Kidney (tissue), 14 donors: ENCODE measurements around the gene MBNL1. TPM values are rescaled to one million over a fixed set of nuclear protein-coding genes. Genes with fewer than 3 reads are reported as not detected.

Source experiments
- DNase-seq, 5 donors: peaks; one replicate each; pipeline ENCODE4 v3.0.0-alpha.2; 2013 to 2020
- FAIRE-seq: peaks from 2 replicates; lab custom pipeline; 2012; peaks lifted over from hg19 to GRCh38; lab: Jason Lieb, UNC
- H3K27ac ChIP-seq, 2 donors: one replicate each; pipeline ENCODE4 v1.7.0; 2013; ENCODE audit warnings: low read depth in 2 of 2, low read length in 2 of 2, inconsistent platforms in 1 of 2
- H3K27me3 ChIP-seq: one replicate; pipeline ENCODE4 v1.7.1; 2013; ENCODE audit warnings: low read length, inconsistent platforms; ENCODE audit not compliant: control insufficient read depth, insufficient read depth
- H3K36me3 ChIP-seq, 3 donors: one replicate each; pipeline versions ENCODE4 v1.7.0 to v1.7.1; 2013; ENCODE audit warnings: low read length in 3 of 3, control low read depth in 1 of 3, inconsistent platforms in 1 of 3; ENCODE audit not compliant: insufficient read depth in 3 of 3, control insufficient read depth in 2 of 3
- H3K4me1 ChIP-seq, 3 donors: one replicate each; pipeline versions ENCODE4 v1.7.0 to v1.7.1; 2013; ENCODE audit warnings: low read length in 3 of 3, inconsistent platforms in 1 of 3, low read depth in 1 of 3; ENCODE audit not compliant: control insufficient read depth in 2 of 3, insufficient read depth in 2 of 3
- H3K4me3 ChIP-seq, 3 donors: one replicate each; pipeline versions ENCODE4 v1.7.0 to v1.8.1; 2013; ENCODE audit warnings: low read length in 3 of 3, control low read depth in 1 of 3, inconsistent platforms in 1 of 3
- H3K9ac ChIP-seq, 3 donors: one replicate each; pipeline versions ENCODE4 v1.7.0 to v1.7.1; 2013; ENCODE audit warnings: low read length in 3 of 3, control low read depth in 1 of 3, inconsistent platforms in 1 of 3
- H3K9me3 ChIP-seq, 3 donors: one replicate each; pipeline versions ENCODE4 v1.7.0 to v1.7.1; 2013; ENCODE audit warnings: low read length in 3 of 3, control low read depth in 1 of 3, inconsistent platforms in 1 of 3; ENCODE audit not compliant: control insufficient read depth in 2 of 3, insufficient read depth in 1 of 3
- CTCF ChIP-seq: IDR thresholded peaks from 3 replicates; pipeline ENCODE4 v1.5.1; 2012; ENCODE audit warnings: mild to moderate bottlenecking, moderate library complexity, borderline replicate concordance; ENCODE audit not compliant: insufficient read depth; ENCODE audit errors: extremely low read depth
- intact Hi-C: fragments of 100-400 bp; cut with DNase I; formaldehyde crosslinking; loops from one replicate; pipeline ENCODE4 v1.11.1; 2022
- polyA plus RNA-seq: library from polyadenylated mRNA; stranded (reverse); fragments of 350-450 nt; fragmentation: Illumina TruSeq; extraction: RNeasy Lipid Tissue Mini Kit (QIAGEN cat#74804); gene quantifications from one replicate; pipeline ENCODE4 v1.2.3, GENCODE V29; 2014; ENCODE audit warnings: low read depth, low replicate concordance; ENCODE audit not compliant: insufficient read depth
- total RNA-seq: library from RNA; stranded (reverse); fragmentation: NEBNext Ultra II Directional; extraction: Animal tissue kit (Norgen Biotek cat#: 25700); gene quantifications from one replicate; pipeline ENCODE4 v1.2.1, GENCODE V29; 2021
- donor health status: control.
- donor health status: control.
- donor health status: control.
- donor health status: control.
- donor health status: control.
- donor health status: DM: yes; HTN: yes; CAD: no.
- donor health status: Normal renal cell carcinoma (clear cell type).

Gene MBNL1
- total and polyA plus RNA-seq, 2 donors from 2014 or later: 22.0 to 167 TPM

- H3K9ac ChIP-seq: peak overlapping the region; percentile 7 to 82 (median 60)
- peaks cover 0 to 18% (median 12%) of the 10 kb centered on the region in 3 donors for H3K4me1 ChIP-seq
- no peaks in the 10 kb centered on the region for H3K9me3 ChIP-seq
- peak overlapping the region; percentile 95 to 99 for H3K27ac ChIP-seq
- intact Hi-C loops: no loop called here
- FAIRE-seq: no peak
- H3K36me3 ChIP-seq: no peaks in the 10 kb centered on the region
- no peaks in the 10 kb centered on the region for H3K27me3 ChIP-seq
- peak overlapping the region; percentile 91 to 95 (median 94) for H3K4me3 ChIP-seq
- peak in 2 of 5 donors; percentile 60 to 89 for DNase-seq
- TF ChIP-seq CTCF: no peak
Measured at GRCh38 chr3:152267831-152268554, 736 bp upstream of the MBNL1 start.

DNA sequence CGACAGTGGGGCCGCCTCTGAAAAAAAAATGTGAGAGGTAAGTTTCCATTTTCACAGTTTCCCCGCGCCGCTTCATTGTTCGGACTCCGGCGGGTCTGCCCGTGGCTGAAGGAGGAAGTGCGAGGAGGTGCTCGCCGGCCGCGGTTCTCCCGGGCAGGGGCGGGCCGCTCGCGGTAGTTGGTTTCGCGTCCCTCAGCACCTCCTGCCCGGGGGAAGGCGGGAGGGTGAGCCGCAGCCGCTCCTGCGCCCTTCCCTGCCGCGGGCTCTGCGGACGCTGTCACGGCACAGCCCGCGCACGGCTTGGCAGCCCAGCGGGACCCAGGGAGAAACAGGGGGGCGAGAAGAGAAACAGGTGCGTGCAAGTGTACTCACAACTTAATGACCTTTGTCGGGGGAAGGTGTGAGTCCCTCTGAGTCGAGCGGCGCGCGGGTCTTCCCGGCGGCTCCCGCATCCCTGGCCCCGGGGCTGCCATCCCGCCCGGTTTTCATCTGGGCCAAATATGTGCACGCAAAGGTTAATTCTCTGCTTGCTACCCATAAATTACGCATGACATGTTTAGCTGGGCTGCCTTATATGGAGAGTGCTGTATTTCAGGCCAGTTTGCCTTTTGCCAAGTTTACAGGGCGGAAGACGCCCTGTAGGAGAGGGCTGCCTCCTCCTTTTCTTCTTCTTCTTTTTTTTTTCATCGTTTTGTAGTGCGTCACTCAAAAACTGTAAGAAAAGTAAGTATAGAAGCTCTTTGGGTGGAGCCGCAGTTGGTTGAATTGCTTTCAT lies 514 bp downstream of the MBNL1 start:
- FAIRE-seq: no peak
- no peaks in the 10 kb centered on the region for H3K27me3 ChIP-seq
- no peaks in the 10 kb centered on the region for H3K36me3 ChIP-seq
- peak; percentile 72 to 92 (median 89) for DNase-seq
- peak overlapping the region; percentile 91 to 95 (median 94) for H3K4me3 ChIP-seq
- no peak for TF ChIP-seq CTCF
- H3K4me1 ChIP-seq: peaks cover 0 to 18% (median 12%) of the 10 kb centered on the region in 3 donors
- no peaks in the 10 kb centered on the region for H3K9me3 ChIP-seq
- intact Hi-C loops: no loop called here
- H3K9ac ChIP-seq: peak overlapping the region; percentile 90 to 95 (median 91)
- peak overlapping the region; percentile 95 to 99 for H3K27ac ChIP-seq

DNA sequence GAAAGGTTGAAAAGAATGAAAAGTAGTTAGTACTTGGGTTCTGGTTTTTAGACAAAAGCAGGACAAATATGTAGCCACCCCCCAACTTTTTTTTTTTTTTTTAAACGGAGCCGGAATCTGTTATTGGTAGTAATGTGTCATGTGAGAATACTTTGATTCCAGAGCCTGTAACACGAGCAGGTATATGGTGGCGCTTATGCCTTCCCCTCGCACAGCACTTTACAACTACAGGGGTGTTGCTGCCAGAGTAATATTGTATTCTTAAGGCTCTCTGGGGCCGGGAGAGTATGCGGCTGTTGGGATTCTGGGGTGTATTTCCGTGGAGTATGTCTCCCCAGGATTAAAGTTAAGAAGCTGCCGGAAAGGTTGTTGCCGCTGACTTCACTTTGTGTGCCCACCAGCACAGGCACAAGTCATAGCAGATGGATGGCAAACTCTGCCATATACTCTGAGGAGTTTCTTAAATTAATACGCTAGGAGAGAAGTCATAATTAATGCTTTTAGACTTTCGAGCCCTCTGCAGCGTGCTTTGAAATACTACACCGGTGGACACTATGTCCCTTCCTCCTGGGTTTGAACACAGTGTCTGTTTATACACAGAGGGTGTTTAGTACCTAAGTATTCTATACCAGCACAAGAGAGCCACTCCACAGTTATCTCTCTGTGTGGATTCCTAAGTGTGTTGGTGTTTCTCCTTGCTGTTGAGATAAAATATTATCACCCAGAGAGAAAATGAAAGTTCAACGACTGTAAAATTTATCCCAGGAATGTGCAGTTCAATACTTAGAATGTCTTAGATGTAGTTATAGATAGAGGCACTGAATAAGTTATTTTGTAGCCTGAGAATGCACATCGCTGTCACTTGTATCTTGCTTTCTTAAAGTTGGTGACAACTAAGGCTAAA lies 1.4 kb downstream of the MBNL1 start:
- FAIRE-seq (no peak), DNase-seq (peak in 4 of 5 donors; percentile 35 to 80 (median 58))
- Histone ChIP-seq H3K27me3 (no peaks in the 10 kb centered on the region), H3K9me3 (no peaks in the 10 kb centered on the region), H3K4me1 (peaks cover 0 to 18% (median 12%) of the 10 kb centered on the region in 3 donors), H3K9ac (peak overlapping the region; percentile 90 to 95 (median 91)), H3K27ac (peak overlapping the region; percentile 95 to 99), H3K36me3 (no peaks in the 10 kb centered on the region), H3K4me3 (peak overlapping the region; percentile 91 to 95 (median 94))
- intact Hi-C loops: no loop called here
- TF ChIP-seq CTCF: no peak
